ENCODE measurements around the gene GRIK3.

GRIK3 gene

DNA sequence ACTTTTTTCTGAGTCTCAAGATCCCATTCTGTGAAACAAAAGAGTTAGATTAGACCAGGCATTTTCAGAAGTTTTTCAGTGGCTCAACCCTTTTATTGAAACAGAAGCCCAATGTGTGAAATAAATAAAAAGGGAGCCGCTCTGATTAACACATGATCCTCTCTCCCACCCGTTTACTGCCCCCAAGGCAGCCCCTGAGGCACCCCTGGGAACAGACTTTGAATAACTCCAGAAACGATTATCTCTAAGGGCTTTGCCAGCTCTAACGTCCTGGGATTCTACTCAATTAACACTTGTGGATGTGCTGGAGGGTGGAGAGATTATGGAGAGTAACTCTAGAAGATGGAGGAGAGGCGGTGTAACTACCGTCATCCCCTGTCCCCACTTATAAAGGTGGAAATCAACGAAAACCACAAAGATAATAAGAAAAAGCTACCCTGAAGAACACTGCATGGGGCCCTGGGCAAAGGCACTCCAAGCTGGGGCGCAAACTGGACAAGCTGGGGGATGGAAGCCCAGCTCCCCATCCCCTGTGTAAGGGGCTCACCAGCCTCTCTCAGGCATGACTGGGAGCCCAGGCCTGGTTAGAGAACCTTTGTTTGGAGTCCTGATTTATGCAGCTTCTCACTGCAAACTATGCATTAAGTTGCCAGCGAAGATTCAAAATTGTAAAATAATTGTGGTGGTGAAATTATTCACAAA lies 39.0 kb upstream of the GRIK3 start:
- TF ChIP-seq, protein P1, sequence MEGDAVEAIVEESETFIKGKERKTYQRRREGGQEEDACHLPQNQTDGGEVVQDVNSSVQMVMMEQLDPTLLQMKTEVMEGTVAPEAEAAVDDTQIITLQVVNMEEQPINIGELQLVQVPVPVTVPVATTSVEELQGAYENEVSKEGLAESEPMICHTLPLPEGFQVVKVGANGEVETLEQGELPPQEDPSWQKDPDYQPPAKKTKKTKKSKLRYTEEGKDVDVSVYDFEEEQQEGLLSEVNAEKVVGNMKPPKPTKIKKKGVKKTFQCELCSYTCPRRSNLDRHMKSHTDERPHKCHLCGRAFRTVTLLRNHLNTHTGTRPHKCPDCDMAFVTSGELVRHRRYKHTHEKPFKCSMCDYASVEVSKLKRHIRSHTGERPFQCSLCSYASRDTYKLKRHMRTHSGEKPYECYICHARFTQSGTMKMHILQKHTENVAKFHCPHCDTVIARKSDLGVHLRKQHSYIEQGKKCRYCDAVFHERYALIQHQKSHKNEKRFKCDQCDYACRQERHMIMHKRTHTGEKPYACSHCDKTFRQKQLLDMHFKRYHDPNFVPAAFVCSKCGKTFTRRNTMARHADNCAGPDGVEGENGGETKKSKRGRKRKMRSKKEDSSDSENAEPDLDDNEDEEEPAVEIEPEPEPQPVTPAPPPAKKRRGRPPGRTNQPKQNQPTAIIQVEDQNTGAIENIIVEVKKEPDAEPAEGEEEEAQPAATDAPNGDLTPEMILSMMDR (IDR thresholded peaks at IDR 0.05; ENCODE audit: low read depth, low read length, missing control alignments), result no peak
- no peak overlapping the region for H3K4me3 ChIP-seq (replicated peaks; ENCODE audit: low read depth, low read length)
- DNase-seq (ENCODE audit: extremely low read depth, low read depth), result no peak

DNA sequence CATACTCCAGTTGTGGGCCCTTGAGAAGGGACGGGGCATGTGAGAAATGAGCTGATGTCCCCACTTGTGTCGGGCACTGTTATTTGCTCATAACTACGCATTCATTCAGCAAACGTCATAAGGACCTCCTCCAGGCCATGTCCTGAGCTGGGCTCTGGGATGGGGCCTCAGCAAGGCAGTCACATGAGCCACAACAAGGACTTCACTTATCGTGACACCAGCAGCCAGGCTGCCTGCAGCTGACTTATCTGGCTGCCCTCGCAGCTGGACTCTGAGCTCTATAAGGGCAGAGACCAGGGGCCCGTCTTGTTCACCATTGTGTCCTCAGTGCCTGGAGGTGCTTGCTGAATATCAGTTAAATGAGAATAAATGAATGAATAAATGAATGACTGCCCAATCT lies 37.5 kb upstream of the GRIK3 start:
- no peak overlapping the region for H3K4me3 ChIP-seq (replicated peaks; ENCODE audit: low read depth, low read length)
- TF ChIP-seq, protein P1 (IDR thresholded peaks at IDR 0.05; ENCODE audit: low read depth, low read length, missing control alignments), result no peak
- no peak for DNase-seq (ENCODE audit: extremely low read depth, low read depth)

DNA sequence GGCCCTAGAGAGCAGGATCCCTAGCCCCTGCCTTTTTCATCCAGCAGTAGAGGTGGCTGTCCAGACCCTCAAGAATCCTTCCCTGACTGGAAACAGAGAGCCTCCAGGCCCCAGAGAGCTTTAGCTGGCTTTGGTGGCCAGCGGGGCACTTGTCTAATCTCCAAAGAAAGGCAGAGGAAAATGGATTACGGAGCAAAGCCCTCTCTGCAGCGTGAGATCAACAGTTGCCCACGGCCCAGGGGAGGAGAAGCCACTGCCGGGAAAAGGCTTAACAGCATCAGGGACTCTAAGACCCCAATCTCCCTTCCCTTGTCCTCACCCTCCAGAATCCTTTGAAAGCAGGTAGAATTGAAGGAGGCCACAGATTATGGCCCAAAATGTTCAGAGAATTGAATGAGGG lies 35.8 kb upstream of the GRIK3 start:
- no peak overlapping the region for H3K4me3 ChIP-seq (replicated peaks; ENCODE audit: low read depth, low read length)
- DNase-seq (ENCODE audit: extremely low read depth, low read depth), result no peak
- TF ChIP-seq, protein P1 (IDR thresholded peaks at IDR 0.05; ENCODE audit: low read depth, low read length, missing control alignments), result no peak

DNA sequence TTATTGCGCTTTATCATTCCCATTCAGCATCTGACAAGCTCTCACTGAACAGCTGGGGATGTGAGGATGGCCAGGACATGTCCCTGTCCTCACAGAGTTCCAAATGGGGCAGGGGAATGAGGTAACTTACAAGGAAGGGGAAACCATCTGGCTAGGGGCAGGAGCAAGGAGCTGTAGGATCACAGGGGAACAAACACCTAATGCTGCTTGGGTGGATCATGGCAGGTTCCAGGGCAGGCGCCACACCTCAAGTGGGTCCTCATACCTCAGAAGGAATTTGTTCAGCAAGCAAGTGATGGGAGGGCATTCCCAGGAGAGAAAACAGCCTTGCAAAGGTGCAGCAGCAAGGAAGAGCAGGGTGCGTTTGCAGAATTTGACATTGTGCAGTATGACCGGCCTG lies 35.1 kb upstream of the GRIK3 start:
- TF ChIP-seq, protein P1 (IDR thresholded peaks at IDR 0.05; ENCODE audit: low read depth, low read length, missing control alignments), result no peak
- H3K4me3 ChIP-seq (replicated peaks; ENCODE audit: low read depth, low read length), result no peak overlapping the region
- DNase-seq (ENCODE audit: extremely low read depth, low read depth), result no peak

DNA sequence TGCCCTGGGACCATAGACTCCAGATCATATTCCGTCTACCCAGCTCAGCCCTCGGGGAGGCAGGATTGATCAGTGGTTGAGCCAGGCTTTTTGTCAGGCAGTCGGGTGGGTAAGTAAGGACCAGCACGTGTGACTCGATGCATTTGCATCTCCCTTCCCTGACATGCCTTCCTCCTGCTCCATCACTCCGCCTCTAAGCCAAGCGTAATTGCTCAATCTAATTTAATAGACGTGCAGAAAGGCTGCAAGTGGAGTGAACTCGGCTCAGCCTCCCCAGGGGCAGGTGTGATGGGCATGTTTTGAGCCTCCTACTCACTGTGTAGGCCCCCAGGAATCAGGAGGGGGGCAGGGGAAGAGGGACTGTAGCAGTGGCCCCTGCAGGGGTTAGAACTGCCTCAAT lies 34.6 kb upstream of the GRIK3 start:
- DNase-seq (ENCODE audit: extremely low read depth, low read depth), result no peak

DNA sequence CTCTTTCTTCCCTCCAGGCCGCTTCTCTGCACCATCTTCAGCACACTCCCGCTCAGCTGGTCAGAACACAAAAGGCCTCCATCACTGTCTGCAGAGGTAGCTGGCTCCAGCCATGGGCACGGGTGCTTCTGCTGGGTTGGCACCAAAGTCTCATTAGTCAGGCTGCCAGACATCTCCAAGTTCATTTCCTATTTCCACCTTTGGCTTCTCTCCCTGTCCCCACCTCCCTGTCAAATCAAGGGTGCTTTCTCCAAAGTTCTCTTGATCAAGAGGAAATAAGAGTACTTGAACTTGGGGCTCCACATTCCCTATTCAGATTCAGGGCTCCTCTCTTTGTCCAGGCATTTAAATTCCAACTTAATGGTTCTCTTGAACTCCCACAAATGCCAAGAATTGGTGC lies 33.9 kb upstream of the GRIK3 start:
- TF ChIP-seq, protein P1 (IDR thresholded peaks at IDR 0.05; ENCODE audit: low read depth, low read length, missing control alignments), result no peak
- H3K4me3 ChIP-seq (replicated peaks; ENCODE audit: low read depth, low read length), result no peak overlapping the region
- DNase-seq (ENCODE audit: extremely low read depth, low read depth), result no peak

More for the DNA sequence above, 34.6 kb upstream of the GRIK3 start:
- no peak overlapping the region for H3K4me3 ChIP-seq (replicated peaks; ENCODE audit: low read depth, low read length)
- TF ChIP-seq, protein P1 (IDR thresholded peaks at IDR 0.05; ENCODE audit: low read depth, low read length, missing control alignments), result no peak

DNA sequence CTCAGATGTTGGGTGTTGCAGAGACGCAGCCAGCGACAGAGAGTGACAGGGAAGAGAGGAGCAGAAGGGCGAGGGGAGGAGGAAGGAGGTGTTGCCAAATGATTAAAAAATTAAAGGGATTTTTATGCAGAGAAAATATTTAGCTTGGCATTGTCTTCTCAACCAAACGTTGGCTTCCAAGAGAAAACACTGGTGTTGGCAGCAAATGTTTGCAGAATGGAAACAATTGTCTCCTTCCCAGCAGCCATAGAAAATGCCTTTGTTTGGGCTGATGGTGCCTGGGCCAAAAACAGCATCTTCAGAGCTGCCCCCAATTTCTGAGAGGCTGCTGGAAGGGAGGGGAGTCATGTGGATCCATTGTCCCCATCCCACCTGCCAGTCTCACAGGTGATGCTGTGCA lies 29.7 kb upstream of the GRIK3 start:
- TF ChIP-seq, protein P1 (IDR thresholded peaks at IDR 0.05; ENCODE audit: low read depth, low read length, missing control alignments), result no peak
- no peak for DNase-seq (ENCODE audit: extremely low read depth, low read depth)
- H3K4me3 ChIP-seq (replicated peaks; ENCODE audit: low read depth, low read length), result no peak overlapping the region
